GM12874 (cell line): Measurements from ENCODE around the gene PLET1.

Source experiments
- TF ChIP-seq, protein P1 (sequence below): IDR thresholded peaks from 2 replicates; pipeline ENCODE4 v1.5.1; 2011; ENCODE audit warnings: low read depth, mild to moderate bottlenecking, control low read depth, low read length, moderate library complexity; ENCODE audit not compliant: insufficient read depth

The PLET1 gene

DNA sequence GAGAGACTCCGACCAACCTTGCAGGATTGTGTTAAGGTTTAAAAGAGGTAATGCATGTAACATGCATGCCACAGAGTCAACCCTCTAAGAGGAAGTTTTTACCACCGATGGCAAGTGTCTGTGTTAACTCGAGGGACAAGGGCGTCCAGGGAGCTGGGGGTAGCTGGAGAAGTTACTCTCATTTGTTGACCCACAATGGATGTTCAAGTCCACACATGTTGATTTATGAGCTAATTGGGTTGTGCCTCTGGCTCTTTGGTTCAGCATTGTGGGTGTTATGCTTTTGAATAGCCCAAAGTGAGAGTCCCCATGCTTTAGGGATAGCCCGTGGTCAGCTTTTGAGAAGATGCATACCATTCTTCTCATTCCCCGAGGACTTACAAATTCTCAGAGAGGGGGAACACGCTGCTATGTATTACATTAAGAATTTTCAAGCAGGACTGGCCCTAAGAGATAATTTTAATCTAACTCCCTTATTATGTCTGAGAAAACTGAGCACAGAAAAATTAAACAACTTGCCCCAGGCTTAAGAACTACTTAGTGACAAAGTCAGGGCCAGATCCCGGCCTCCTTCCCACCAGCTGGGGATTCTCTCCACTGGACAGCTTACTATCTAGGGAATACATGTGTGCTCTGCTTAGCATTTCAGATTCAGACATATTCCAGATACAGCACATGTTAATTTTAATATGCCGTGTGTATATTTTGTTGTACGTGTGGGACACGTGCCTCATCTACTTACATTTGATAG lies 5.2 kb upstream of the PLET1 start:
- TF ChIP-seq, protein P1, sequence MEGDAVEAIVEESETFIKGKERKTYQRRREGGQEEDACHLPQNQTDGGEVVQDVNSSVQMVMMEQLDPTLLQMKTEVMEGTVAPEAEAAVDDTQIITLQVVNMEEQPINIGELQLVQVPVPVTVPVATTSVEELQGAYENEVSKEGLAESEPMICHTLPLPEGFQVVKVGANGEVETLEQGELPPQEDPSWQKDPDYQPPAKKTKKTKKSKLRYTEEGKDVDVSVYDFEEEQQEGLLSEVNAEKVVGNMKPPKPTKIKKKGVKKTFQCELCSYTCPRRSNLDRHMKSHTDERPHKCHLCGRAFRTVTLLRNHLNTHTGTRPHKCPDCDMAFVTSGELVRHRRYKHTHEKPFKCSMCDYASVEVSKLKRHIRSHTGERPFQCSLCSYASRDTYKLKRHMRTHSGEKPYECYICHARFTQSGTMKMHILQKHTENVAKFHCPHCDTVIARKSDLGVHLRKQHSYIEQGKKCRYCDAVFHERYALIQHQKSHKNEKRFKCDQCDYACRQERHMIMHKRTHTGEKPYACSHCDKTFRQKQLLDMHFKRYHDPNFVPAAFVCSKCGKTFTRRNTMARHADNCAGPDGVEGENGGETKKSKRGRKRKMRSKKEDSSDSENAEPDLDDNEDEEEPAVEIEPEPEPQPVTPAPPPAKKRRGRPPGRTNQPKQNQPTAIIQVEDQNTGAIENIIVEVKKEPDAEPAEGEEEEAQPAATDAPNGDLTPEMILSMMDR = no peak

DNA sequence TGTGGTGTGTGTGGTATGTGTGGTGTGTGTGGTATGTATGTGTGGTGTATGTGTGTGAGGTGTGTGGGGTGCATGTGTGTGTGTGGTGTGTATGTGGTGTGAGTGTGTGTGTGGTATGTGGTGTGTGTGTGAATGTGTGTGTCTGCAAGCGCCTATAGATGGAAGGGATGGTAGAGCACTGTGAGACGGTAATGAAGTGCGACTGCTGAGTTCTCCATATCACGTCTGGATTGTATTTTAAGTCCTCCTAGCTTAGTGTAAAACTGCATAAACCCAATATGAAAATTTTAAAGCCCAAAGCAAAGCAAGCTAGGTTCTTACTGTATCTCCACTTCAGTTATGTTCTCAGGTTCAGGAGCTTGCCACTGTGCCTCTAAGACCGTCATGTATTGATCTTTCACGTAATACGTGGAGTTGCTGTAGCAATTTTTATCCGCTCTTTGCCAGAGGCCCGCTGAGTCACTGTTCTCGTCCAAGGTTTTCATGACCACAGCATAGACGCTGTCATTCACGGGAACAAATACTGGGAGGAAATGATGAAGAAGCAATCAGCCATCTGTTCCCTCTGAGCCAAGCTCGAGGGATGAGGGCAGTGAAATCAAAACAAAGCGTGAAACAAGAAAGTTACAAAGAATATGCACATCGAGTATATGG lies 5.5 kb downstream of the PLET1 start:
- TF ChIP-seq, protein P1 = no peak

DNA sequence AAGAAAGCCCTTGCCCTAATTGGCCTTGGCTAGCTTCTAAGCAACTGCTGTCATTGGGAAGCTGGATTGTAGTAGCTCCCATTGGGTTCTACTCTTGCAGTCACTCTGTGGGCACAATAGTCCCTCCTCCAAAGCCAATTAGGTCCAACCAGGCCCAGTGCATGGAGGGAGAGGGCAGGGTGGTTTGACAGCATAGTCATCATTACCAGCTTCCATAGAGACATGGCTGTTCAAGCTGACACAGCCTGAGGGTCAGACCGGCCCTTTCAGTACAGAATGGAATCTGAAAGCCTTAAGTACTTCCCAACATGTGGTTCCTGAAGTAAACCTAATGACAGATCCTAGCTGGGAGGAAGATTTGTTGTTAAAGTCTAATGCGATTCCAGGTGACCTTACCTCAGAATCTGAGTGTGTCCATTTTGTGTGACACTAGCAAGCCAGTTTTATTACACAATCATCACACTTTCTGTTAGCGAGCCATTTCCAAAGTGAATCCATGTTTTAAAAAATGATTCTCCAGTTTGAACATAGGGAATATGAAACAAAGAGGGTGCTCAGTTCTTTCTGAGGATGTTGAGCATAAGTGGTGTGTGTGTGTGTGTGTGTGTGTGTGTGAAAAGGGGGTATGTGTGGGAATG lies 6.9 kb downstream of the PLET1 start:
- TF ChIP-seq, protein P1 = no peak

DNA sequence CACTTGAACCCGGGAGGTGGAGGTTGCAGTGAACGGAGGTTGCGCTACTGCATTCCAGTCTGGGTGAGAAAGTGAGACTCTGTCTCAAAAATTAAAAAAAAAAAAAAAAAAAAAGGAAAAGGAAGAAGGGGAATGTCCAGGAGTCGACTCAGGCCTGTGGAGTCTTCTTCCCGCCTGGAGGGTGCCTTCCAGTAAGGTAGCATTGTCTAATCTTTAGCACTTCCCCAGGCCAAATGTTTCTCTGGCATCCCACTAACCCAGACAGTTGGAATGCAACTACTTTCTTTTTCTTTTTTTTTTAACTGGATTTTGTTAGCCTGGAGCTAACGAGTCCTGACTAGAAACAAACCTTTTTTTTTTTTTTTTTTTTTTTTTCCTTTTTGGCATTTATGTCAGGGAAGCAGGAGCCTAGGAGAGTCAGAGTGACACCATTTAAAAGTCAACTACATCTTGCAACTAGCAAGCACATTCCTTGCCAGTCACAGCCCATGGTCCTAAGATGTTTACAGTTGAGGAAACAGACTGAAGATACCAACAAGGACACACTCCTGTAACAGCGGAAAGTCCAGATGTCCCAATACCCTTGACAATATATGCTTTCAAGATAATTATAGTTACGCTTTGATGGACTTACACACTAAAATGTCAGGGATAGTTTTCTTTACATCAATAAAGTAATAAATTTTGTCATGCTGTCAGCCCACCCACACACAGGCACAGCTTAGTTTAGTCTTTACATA lies 10.6 kb downstream of the PLET1 start:
- TF ChIP-seq, protein P1 = no peak

DNA sequence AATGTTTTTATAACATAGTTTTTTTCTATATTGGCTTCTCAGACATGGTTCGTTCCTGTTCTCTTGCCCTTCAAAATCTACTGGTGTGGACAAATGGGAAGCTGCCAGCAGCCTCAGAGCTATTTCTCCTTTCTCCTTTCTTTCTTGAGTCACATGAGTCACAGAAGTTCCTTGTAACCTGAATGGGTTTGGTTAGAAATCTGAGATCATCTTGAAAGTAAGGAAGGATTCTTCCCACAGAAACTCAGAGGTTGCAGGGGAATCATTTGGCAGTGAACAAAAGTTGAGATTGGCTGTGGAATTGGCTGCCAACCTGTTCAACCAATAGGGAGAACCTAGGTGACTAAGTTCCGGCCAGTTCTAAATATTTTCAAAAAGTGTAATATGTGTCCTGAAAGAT lies 12.5 kb downstream of the PLET1 start:
- TF ChIP-seq, protein P1 = no peak

DNA sequence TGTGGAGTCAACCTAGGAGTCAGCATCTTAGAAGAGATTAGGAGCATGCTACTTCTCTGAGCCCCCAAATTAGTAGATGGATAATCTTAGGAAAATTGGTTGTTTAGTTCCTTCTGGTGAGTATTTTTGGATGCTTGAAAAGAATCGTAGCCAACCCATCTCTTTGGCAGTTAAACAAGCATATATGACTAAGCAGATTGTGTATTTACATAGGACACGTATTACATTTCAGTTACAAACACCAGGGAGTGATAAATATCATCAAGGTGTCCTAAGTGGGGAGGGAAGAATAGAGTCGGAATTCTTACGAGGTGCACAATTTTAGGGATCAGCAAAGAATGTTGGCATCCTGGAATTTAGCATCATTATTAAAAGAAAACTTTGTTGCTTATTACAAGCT lies 13.5 kb downstream of the PLET1 start:
- TF ChIP-seq, protein P1 = no peak

DNA sequence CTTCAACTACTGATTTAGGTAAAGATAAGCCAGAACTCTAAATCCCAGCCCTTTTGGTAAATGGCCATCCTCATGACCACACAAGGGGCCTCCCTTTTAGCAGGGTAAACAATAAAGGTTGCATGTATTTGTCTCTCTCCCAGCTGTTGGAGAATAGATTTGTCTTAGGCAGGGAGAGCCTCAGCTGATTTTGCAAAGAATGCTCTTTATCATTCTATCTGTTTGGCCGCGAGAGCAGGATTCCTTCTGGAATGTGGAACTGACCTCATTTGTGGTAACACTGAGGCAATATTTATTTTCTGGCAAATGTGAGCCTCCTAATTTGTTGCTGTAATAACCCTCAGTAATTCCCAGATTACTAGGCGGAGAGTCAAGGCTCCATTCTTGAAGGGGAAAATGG lies 19.2 kb downstream of the PLET1 start:
- TF ChIP-seq, protein P1 = no peak
